ENCODE results near the gene FOXG1.
A peak's percentile ranks its signal among the peaks of the same experiment; 100 is the strongest.

Gene FOXG1

GRCh38 chr14:28746247-28746646 is 20.3 kb upstream of the FOXG1 start:
- TF ChIP-seq EZH2 (IDR thresholded peaks at IDR 0.05; ENCODE audit: borderline replicate concordance, low read length) (no peak), CTCF (IDR thresholded peaks at IDR 0.05; ENCODE audit: low read length) (no peak)
- Histone ChIP-seq H3K9me2 (ENCODE audit: low read depth, low read length) (no peaks in the 10 kb centered on the region), H3K4me3 (ENCODE audit: low read depth, low read length, poor library complexity, severe bottlenecking) (no peak overlapping the region), H3K9ac (ENCODE audit: low read length) (no peak overlapping the region), H3K36me3 (ENCODE audit: insufficient read depth, low read length) (no peaks in the 10 kb centered on the region), H2AFZ (ENCODE audit: low read length) (no peak overlapping the region), H3K4me2 (ENCODE audit: low read length) (no peak overlapping the region), H3K27ac (ENCODE audit: low read depth, low read length, poor library complexity, severe bottlenecking) (no peak overlapping the region), H3K79me2 (ENCODE audit: insufficient read depth, low read length) (no peaks in the 10 kb centered on the region), H4K20me1 (ENCODE audit: insufficient read depth, low read length) (no peaks in the 10 kb centered on the region), H3K4me1 (ENCODE audit: insufficient read depth, low read length, severe bottlenecking) (no peaks in the 10 kb centered on the region), H3F3A (ENCODE audit: insufficient read depth, low read length) (no peaks in the 10 kb centered on the region), H3K27me3 (ENCODE audit: insufficient read depth, low read length) (no peaks in the 10 kb centered on the region), H3K9me3 (ENCODE audit: low read length) (no peaks in the 10 kb centered on the region)

GRCh38 chr14:28751467-28752058 is 15.0 kb upstream of the FOXG1 start:
- Histone ChIP-seq H3F3A (ENCODE audit: insufficient read depth, low read length) (no peaks in the 10 kb centered on the region), H3K27ac (ENCODE audit: low read depth, low read length, poor library complexity, severe bottlenecking) (no peak overlapping the region), H3K79me2 (ENCODE audit: insufficient read depth, low read length) (no peaks in the 10 kb centered on the region), H3K9me3 (ENCODE audit: low read length) (no peaks in the 10 kb centered on the region), H3K4me2 (ENCODE audit: low read length) (no peak overlapping the region), H2AFZ (ENCODE audit: low read length) (no peak overlapping the region), H3K36me3 (ENCODE audit: insufficient read depth, low read length) (no peaks in the 10 kb centered on the region), H3K4me1 (ENCODE audit: insufficient read depth, low read length, severe bottlenecking) (no peaks in the 10 kb centered on the region), H3K9me2 (ENCODE audit: low read depth, low read length) (no peaks in the 10 kb centered on the region), H4K20me1 (ENCODE audit: insufficient read depth, low read length) (no peaks in the 10 kb centered on the region), H3K27me3 (ENCODE audit: insufficient read depth, low read length) (no peaks in the 10 kb centered on the region), H3K9ac (ENCODE audit: low read length) (no peak overlapping the region), H3K4me3 (ENCODE audit: low read depth, low read length, poor library complexity, severe bottlenecking) (no peak overlapping the region)
- no peak for TF ChIP-seq EZH2 (IDR thresholded peaks at IDR 0.05; ENCODE audit: borderline replicate concordance, low read length)
- TF ChIP-seq CTCF (IDR thresholded peaks at IDR 0.05; ENCODE audit: low read length), result peak; percentile 72

- Histone ChIP-seq H2AFZ (ENCODE audit: low read length) (no peak overlapping the region), H3K9ac (ENCODE audit: low read length) (no peak overlapping the region), H3F3A (ENCODE audit: insufficient read depth, low read length) (no peaks in the 10 kb centered on the region), H3K27ac (ENCODE audit: low read depth, low read length, poor library complexity, severe bottlenecking) (no peak overlapping the region), H3K27me3 (ENCODE audit: insufficient read depth, low read length) (no peaks in the 10 kb centered on the region), H4K20me1 (ENCODE audit: insufficient read depth, low read length) (no peaks in the 10 kb centered on the region), H3K36me3 (ENCODE audit: insufficient read depth, low read length) (no peaks in the 10 kb centered on the region), H3K4me3 (ENCODE audit: low read depth, low read length, poor library complexity, severe bottlenecking) (no peak overlapping the region), H3K9me2 (ENCODE audit: low read depth, low read length) (no peaks in the 10 kb centered on the region), H3K4me1 (ENCODE audit: insufficient read depth, low read length, severe bottlenecking) (no peaks in the 10 kb centered on the region), H3K4me2 (ENCODE audit: low read length) (no peak overlapping the region), H3K9me3 (ENCODE audit: low read length) (no peaks in the 10 kb centered on the region), H3K79me2 (ENCODE audit: insufficient read depth, low read length) (no peaks in the 10 kb centered on the region)
- TF ChIP-seq EZH2 (IDR thresholded peaks at IDR 0.05; ENCODE audit: borderline replicate concordance, low read length) (no peak), CTCF (IDR thresholded peaks at IDR 0.05; ENCODE audit: low read length) (peak; percentile 82)
Observed at GRCh38 chr14:28754209-28754985, 12.2 kb upstream of the FOXG1 start.

All from OCI-LY1 (cell line).